Liver (tissue), 9 donors: ENCODE results near the gene NPC1L1. TPM values are rescaled to one million over a fixed set of nuclear protein-coding genes. Genes with fewer than 3 reads are reported as not detected.

Experiments used
- DNase-seq: peaks from one replicate; pipeline ENCODE4 v3.0.0-alpha.2; 2017; ENCODE audit warnings: low spot score
- H3K27ac ChIP-seq, 2 donors: one replicate each; pipeline ENCODE4 v1.7.0; 2013; ENCODE audit warnings: inconsistent platforms in 2 of 2, low read length in 2 of 2, control low read depth in 1 of 2, low read depth in 1 of 2, mild to moderate bottlenecking in 1 of 2
- H3K27me3 ChIP-seq, 4 donors: one replicate each; pipeline versions ENCODE4 v1.6.1 to v1.7.0; 2013; ENCODE audit warnings: low read length in 3 of 4, inconsistent platforms in 1 of 4, mild to moderate bottlenecking in 1 of 4, moderate library complexity in 1 of 4; ENCODE audit not compliant: control insufficient read depth in 4 of 4, insufficient read depth in 4 of 4
- H3K36me3 ChIP-seq, 4 donors: one replicate each; pipeline versions ENCODE4 v1.6.1 to v1.7.0; 2013; ENCODE audit warnings: low read length in 3 of 4, mild to moderate bottlenecking in 3 of 4, low read depth in 1 of 4, moderate library complexity in 1 of 4; ENCODE audit not compliant: control insufficient read depth in 4 of 4, insufficient read depth in 3 of 4
- H3K4me1 ChIP-seq, 4 donors: one replicate each; pipeline versions ENCODE4 v1.6.1 to v1.7.0; 2013; ENCODE audit warnings: low read length in 3 of 4, mild to moderate bottlenecking in 3 of 4, moderate library complexity in 1 of 4; ENCODE audit not compliant: control insufficient read depth in 4 of 4, insufficient read depth in 4 of 4
- H3K4me3 ChIP-seq, 3 donors: one replicate each; pipeline versions ENCODE4 v1.6.1 to v1.7.0; 2013; ENCODE audit warnings: low read length in 3 of 3, control low read depth in 1 of 3, low read depth in 1 of 3, mild to moderate bottlenecking in 1 of 3
- H3K9ac ChIP-seq, 2 donors: one replicate each; pipeline ENCODE4 v1.7.0; 2013; ENCODE audit warnings: low read length in 2 of 2, mild to moderate bottlenecking in 2 of 2, moderate library complexity in 2 of 2, control low read depth in 1 of 2, low read depth in 1 of 2
- H3K9me3 ChIP-seq, 4 donors: one replicate each; pipeline versions ENCODE4 v1.6.1 to v1.7.0; 2013; ENCODE audit warnings: low read length in 3 of 4; ENCODE audit not compliant: control insufficient read depth in 4 of 4
- EGR1 ChIP-seq, 2 donors: IDR thresholded peaks; 2 replicates each; pipeline ENCODE4 v1.6.1; 2016 to 2018; ENCODE audit warnings: antibody characterized with exemption in 2 of 2, low read depth in 2 of 2
- FOXA1 ChIP-seq: IDR thresholded peaks from 2 replicates; pipeline ENCODE4 v1.6.1; 2016; ENCODE audit warnings: antibody characterized with exemption
- FOXA2 ChIP-seq: IDR thresholded peaks from 2 replicates; pipeline ENCODE4 v1.6.1; 2016; ENCODE audit warnings: antibody characterized with exemption
- HNF4A ChIP-seq, 2 donors: conservative IDR thresholded peaks; 2 replicates each; pipeline ENCODE4 v1.6.1; 2016; ENCODE audit warnings: antibody characterized with exemption in 2 of 2, mild to moderate bottlenecking in 2 of 2
- HNF4G ChIP-seq: IDR thresholded peaks from 2 replicates; pipeline ENCODE4 v1.6.1; 2016; ENCODE audit warnings: antibody characterized with exemption
- NR2F2 ChIP-seq: IDR thresholded peaks from 2 replicates; pipeline ENCODE4 v1.6.1; 2016; ENCODE audit warnings: antibody characterized with exemption
- RAD21 ChIP-seq, 2 donors: IDR thresholded peaks; 2 replicates each; pipeline ENCODE4 v1.6.1; 2016; ENCODE audit warnings: antibody characterized with exemption in 2 of 2, mild to moderate bottlenecking in 2 of 2
- REST ChIP-seq: IDR thresholded peaks from 2 replicates; pipeline ENCODE4 v1.6.1; 2016; ENCODE audit warnings: antibody characterized with exemption, mild to moderate bottlenecking
- RXRA ChIP-seq, 2 donors: IDR thresholded peaks; 2 replicates each; pipeline ENCODE4 v1.6.1; 2017 to 2018; ENCODE audit warnings: antibody characterized with exemption in 2 of 2, mild to moderate bottlenecking in 1 of 2
- SP1 ChIP-seq: IDR thresholded peaks from 2 replicates; pipeline ENCODE4 v1.6.1; 2018; ENCODE audit warnings: antibody characterized with exemption, mild to moderate bottlenecking
- TAF1 ChIP-seq: conservative IDR thresholded peaks from 2 replicates; pipeline ENCODE4 v1.6.1; 2016; ENCODE audit warnings: antibody characterized with exemption, mild to moderate bottlenecking
- YY1 ChIP-seq: IDR thresholded peaks from 2 replicates; pipeline ENCODE4 v1.6.1; 2016; ENCODE audit warnings: antibody characterized with exemption, mild to moderate bottlenecking
- ZBTB33 ChIP-seq: IDR thresholded peaks from 2 replicates; pipeline ENCODE4 v1.6.1; 2016; ENCODE audit warnings: antibody characterized with exemption
- WGBS: extraction: QIAGEN DNeasy Blood & Tissue Kit; methylation state at CpG from one replicate; pipeline ENCODE4 v1.1.7; 2013; 5-methylcytosine and 5-hydroxymethylcytosine counted together
- polyA plus RNA-seq, 2 donors: library from polyadenylated mRNA; stranded (reverse) in 1 of 2; unstranded in 1 of 2; fragments of 200-250 nt in 1 of 2; fragments of >200 nt in 1 of 2; fragmentation: Nextera tagmentation in 1 of 2; extraction: Ambion mirVana in 1 of 2; gene quantifications; one replicate each; pipeline versions ENCODE4 v1.2.1 to v1.2.3, GENCODE V29; 2013 to 2015
- total RNA-seq, 2 donors: library from RNA; depleted of rRNA; stranded (reverse); fragments of >200 nt; gene quantifications; one replicate each; pipeline ENCODE4 v1.2.3, GENCODE V29; 2014
- TF ChIP-seq, protein P1 (sequence below): IDR thresholded peaks from 2 replicates; pipeline ENCODE4 v1.6.1; 2016; ENCODE audit warnings: antibody characterized with exemption
- TF ChIP-seq, protein P2 (sequence below): IDR thresholded peaks from 2 replicates; pipeline ENCODE4 v1.6.1; 2016; ENCODE audit warnings: antibody characterized with exemption
- donor health status: healthy.
- donor health status: healthy.
- donor health status: healthy.
- donor health status: healthy.
- donor health status: healthy.

NPC1L1 gene
- total and polyA plus RNA-seq, 4 donors = 7.2 to 22.1 (median 15.3) TPM

GRCh38 chr7:44518761-44519160, 22.4 kb downstream of the NPC1L1 start:
- no peak for TF ChIP-seq NR2F2
- TF ChIP-seq FOXA2 = no peak
- TF ChIP-seq, protein P1, sequence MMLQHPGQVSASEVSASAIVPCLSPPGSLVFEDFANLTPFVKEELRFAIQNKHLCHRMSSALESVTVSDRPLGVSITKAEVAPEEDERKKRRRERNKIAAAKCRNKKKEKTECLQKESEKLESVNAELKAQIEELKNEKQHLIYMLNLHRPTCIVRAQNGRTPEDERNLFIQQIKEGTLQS = no peak
- no peak for TF ChIP-seq ZBTB33
- TF ChIP-seq TAF1 = no peak
- TF ChIP-seq RXRA (IDR thresholded peaks at IDR 0.05) = no peak
- no peak overlapping the region for H3K4me3 ChIP-seq
- WGBS = 87% methylated on average over 3 of the region's 3 CpGs
- peaks cover 8 to 58% (median 37%) of the 10 kb centered on the region in 4 donors for H3K36me3 ChIP-seq
- H3K27ac ChIP-seq = no peak overlapping the region
- no peaks in the 10 kb centered on the region for H3K9me3 ChIP-seq
- no peaks in the 10 kb centered on the region for H3K4me1 ChIP-seq
- no peak for DNase-seq
- H3K27me3 ChIP-seq = no peaks in the 10 kb centered on the region
- no peak overlapping the region for H3K9ac ChIP-seq

- WGBS = 56% methylated on average over 8 of the region's 8 CpGs
- no peaks in the 10 kb centered on the region for H3K9me3 ChIP-seq
- DNase-seq = no peak
- peaks cover 9 to 57% (median 42%) of the 10 kb centered on the region in 4 donors for H3K36me3 ChIP-seq
- H3K27ac ChIP-seq = no peak overlapping the region
- H3K4me1 ChIP-seq = no peaks in the 10 kb centered on the region
- peak; percentile 63 for TF ChIP-seq SP1
- TF ChIP-seq ZBTB33 = no peak
- TF ChIP-seq FOXA2 = no peak
- peak; percentile 23 for TF ChIP-seq YY1
- peak; percentile 50 to 66 for TF ChIP-seq HNF4A (conservative IDR thresholded peaks at IDR 0.05)
- TF ChIP-seq NR2F2 = peak; percentile 83
- TF ChIP-seq RXRA (IDR thresholded peaks at IDR 0.05) = peak; percentile 55 to 89
- TF ChIP-seq RAD21 (IDR thresholded peaks at IDR 0.05) = peak in 1 of 2 donors; percentile 38
- no peak overlapping the region for H3K4me3 ChIP-seq
- no peak overlapping the region for H3K9ac ChIP-seq
- no peaks in the 10 kb centered on the region for H3K27me3 ChIP-seq
These were observed 24.0 kb downstream of the NPC1L1 start for GRCh38 chr7:44517175-44517574.

GRCh38 chr7:44515590-44516268, 25.4 kb downstream of the NPC1L1 start:
- H3K9me3 ChIP-seq = no peaks in the 10 kb centered on the region
- H3K4me3 ChIP-seq = no peak overlapping the region
- WGBS = 87% methylated on average over 10 of the region's 10 CpGs
- H3K36me3 ChIP-seq = peaks cover 9 to 44% (median 33%) of the 10 kb centered on the region in 4 donors
- no peak for DNase-seq
- H3K27me3 ChIP-seq = no peaks in the 10 kb centered on the region
- no peak overlapping the region for H3K27ac ChIP-seq
- no peak overlapping the region for H3K9ac ChIP-seq
- no peaks in the 10 kb centered on the region for H3K4me1 ChIP-seq
- TF ChIP-seq SP1 (no peak), ZBTB33 (no peak), REST (no peak), FOXA2 (no peak), EGR1 (IDR thresholded peaks at IDR 0.05; ENCODE audit: low read depth in 2 of 2) (no peak), NR2F2 (no peak), TAF1 (no peak), RXRA (IDR thresholded peaks at IDR 0.05) (no peak), HNF4A (conservative IDR thresholded peaks at IDR 0.05) (no peak), HNF4G (no peak), FOXA1 (no peak)
- TF ChIP-seq, protein P2, sequence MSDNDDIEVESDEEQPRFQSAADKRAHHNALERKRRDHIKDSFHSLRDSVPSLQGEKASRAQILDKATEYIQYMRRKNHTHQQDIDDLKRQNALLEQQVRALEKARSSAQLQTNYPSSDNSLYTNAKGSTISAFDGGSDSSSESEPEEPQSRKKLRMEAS = no peak
- TF ChIP-seq, protein P1 = no peak
